ENCODE results near the gene RPL28. TPM values are rescaled to one million over a fixed set of nuclear protein-coding genes. Genes with fewer than 3 reads are reported as not detected.
A peak's percentile ranks its signal among the peaks of the same experiment; 100 is the strongest.

The RPL28 gene
- total and polyA plus RNA-seq, 4 donors = 116 to 535 (median 164) TPM

DNA sequence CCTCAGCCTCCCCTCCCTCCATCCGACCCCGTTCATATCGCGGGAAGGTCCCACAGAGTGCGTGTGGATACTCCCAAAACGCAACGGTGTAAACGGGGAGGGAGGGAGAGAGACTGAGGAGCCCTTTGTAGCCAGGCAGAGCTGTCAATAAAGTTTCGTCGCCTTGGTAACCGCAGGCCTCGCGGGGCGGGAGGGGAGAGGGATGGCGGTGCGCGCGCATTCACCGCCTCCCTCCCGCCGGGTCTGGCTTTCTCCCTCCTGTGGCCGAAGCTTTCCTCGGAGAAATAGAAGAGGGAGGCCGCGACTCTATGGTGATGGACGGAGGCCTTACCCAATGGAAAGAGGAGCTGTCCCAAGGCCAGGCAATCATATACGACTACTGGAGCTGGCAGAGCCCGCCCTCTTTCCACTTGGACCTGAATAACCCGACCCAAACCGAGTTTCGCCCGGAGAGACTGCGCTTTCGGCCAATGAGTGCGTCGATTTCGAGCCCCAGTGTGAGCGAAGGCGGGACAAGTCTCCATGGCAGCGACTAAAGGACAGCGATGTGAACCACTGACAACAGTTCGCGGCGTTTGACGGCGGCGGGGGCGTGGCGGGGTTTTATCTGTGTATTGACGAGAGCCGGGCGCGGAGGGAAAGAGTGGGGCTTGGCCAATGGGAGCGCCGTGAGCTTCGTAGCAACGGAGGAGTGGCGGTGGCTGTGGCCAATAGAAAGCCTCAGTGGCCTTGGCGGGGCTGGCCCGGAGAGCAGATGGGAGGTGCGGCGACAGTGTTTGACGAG, 46.4 kb upstream of the RPL28 start, which contains the start of gene KMT5C:
Gene KMT5C (plus strand): TSS at position 772 of the 784 bp plus-strand sequence. CDS start 2,061 bp downstream, outside the sequence.
- peak; percentile 100 for DNase-seq (ENCODE audit: low spot score)
- Histone ChIP-seq H3K9me3 (ENCODE audit: control insufficient read depth in 4 of 4, low read length in 3 of 4) (no peaks in the 10 kb centered on the region), H3K4me3 (ENCODE audit: low read depth in 1 of 3, low read length in 3 of 3) (peak within 1 kb of the TSS; percentile 45 to 75 (median 74)), H3K9ac (ENCODE audit: low read depth in 1 of 2, low read length in 2 of 2) (peak within 1 kb of the TSS; percentile 83 to 95), H3K27me3 (ENCODE audit: control insufficient read depth in 4 of 4, insufficient read depth in 4 of 4, low read length in 3 of 4) (no peaks in the 10 kb centered on the region), H3K4me1 (ENCODE audit: control insufficient read depth in 4 of 4, insufficient read depth in 4 of 4, low read length in 3 of 4) (peaks cover 8 to 18% (median 11%) of the 10 kb centered on the region in 4 donors), H3K36me3 (ENCODE audit: control insufficient read depth in 4 of 4, insufficient read depth in 3 of 4, low read depth in 1 of 4, low read length in 3 of 4) (peaks cover 0 to 8% (median 1%) of the 10 kb centered on the region in 4 donors), H3K27ac (ENCODE audit: low read depth in 1 of 2, low read length in 2 of 2) (peak within 1 kb of the TSS; percentile 76 to 91)
- WGBS = under 1% methylated on average over 63 of the region's 63 CpGs
- TF ChIP-seq RAD21 (IDR thresholded peaks at IDR 0.05) = peak in 1 of 2 donors; percentile 60
- peak in 1 of 2 donors; percentile 8 for TF ChIP-seq JUND (IDR thresholded peaks at IDR 0.05)
- peak; percentile 89 to 94 for TF ChIP-seq RXRA (IDR thresholded peaks at IDR 0.05)
- TF ChIP-seq, protein P1, sequence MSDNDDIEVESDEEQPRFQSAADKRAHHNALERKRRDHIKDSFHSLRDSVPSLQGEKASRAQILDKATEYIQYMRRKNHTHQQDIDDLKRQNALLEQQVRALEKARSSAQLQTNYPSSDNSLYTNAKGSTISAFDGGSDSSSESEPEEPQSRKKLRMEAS (IDR thresholded peaks at IDR 0.05) = no peak
- peak in 1 of 2 donors; percentile 65 for TF ChIP-seq GABPA (IDR thresholded peaks at IDR 0.05 in 1 of 2, conservative IDR thresholded peaks at IDR 0.05 in 1 of 2)
- TF ChIP-seq FOXA2 (IDR thresholded peaks at IDR 0.05) = peak; percentile 34
- TF ChIP-seq, protein P2, sequence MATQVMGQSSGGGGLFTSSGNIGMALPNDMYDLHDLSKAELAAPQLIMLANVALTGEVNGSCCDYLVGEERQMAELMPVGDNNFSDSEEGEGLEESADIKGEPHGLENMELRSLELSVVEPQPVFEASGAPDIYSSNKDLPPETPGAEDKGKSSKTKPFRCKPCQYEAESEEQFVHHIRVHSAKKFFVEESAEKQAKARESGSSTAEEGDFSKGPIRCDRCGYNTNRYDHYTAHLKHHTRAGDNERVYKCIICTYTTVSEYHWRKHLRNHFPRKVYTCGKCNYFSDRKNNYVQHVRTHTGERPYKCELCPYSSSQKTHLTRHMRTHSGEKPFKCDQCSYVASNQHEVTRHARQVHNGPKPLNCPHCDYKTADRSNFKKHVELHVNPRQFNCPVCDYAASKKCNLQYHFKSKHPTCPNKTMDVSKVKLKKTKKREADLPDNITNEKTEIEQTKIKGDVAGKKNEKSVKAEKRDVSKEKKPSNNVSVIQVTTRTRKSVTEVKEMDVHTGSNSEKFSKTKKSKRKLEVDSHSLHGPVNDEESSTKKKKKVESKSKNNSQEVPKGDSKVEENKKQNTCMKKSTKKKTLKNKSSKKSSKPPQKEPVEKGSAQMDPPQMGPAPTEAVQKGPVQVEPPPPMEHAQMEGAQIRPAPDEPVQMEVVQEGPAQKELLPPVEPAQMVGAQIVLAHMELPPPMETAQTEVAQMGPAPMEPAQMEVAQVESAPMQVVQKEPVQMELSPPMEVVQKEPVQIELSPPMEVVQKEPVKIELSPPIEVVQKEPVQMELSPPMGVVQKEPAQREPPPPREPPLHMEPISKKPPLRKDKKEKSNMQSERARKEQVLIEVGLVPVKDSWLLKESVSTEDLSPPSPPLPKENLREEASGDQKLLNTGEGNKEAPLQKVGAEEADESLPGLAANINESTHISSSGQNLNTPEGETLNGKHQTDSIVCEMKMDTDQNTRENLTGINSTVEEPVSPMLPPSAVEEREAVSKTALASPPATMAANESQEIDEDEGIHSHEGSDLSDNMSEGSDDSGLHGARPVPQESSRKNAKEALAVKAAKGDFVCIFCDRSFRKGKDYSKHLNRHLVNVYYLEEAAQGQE (IDR thresholded peaks at IDR 0.05) = peak; percentile 18
- TF ChIP-seq NR2F2 (IDR thresholded peaks at IDR 0.05) = peak; percentile 39
- TF ChIP-seq, protein P3, sequence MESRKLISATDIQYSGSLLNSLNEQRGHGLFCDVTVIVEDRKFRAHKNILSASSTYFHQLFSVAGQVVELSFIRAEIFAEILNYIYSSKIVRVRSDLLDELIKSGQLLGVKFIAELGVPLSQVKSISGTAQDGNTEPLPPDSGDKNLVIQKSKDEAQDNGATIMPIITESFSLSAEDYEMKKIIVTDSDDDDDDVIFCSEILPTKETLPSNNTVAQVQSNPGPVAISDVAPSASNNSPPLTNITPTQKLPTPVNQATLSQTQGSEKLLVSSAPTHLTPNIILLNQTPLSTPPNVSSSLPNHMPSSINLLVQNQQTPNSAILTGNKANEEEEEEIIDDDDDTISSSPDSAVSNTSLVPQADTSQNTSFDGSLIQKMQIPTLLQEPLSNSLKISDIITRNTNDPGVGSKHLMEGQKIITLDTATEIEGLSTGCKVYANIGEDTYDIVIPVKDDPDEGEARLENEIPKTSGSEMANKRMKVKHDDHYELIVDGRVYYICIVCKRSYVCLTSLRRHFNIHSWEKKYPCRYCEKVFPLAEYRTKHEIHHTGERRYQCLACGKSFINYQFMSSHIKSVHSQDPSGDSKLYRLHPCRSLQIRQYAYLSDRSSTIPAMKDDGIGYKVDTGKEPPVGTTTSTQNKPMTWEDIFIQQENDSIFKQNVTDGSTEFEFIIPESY (IDR thresholded peaks at IDR 0.05) = no peak
- TF ChIP-seq, protein P4, sequence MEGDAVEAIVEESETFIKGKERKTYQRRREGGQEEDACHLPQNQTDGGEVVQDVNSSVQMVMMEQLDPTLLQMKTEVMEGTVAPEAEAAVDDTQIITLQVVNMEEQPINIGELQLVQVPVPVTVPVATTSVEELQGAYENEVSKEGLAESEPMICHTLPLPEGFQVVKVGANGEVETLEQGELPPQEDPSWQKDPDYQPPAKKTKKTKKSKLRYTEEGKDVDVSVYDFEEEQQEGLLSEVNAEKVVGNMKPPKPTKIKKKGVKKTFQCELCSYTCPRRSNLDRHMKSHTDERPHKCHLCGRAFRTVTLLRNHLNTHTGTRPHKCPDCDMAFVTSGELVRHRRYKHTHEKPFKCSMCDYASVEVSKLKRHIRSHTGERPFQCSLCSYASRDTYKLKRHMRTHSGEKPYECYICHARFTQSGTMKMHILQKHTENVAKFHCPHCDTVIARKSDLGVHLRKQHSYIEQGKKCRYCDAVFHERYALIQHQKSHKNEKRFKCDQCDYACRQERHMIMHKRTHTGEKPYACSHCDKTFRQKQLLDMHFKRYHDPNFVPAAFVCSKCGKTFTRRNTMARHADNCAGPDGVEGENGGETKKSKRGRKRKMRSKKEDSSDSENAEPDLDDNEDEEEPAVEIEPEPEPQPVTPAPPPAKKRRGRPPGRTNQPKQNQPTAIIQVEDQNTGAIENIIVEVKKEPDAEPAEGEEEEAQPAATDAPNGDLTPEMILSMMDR (IDR thresholded peaks at IDR 0.05; ENCODE audit: low read depth, low read length, missing input control) = peak; percentile 56
- TF ChIP-seq YY1 (IDR thresholded peaks at IDR 0.05) = peak; percentile 63
- TF ChIP-seq FOXA1 (IDR thresholded peaks at IDR 0.05) = peak; percentile 4
- TF ChIP-seq HNF4A (conservative IDR thresholded peaks at IDR 0.05) = no peak
- no peak for TF ChIP-seq HNF4G (IDR thresholded peaks at IDR 0.05)
- TF ChIP-seq, protein P5, sequence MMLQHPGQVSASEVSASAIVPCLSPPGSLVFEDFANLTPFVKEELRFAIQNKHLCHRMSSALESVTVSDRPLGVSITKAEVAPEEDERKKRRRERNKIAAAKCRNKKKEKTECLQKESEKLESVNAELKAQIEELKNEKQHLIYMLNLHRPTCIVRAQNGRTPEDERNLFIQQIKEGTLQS (IDR thresholded peaks at IDR 0.05) = no peak
- TF ChIP-seq EGR1 (IDR thresholded peaks at IDR 0.05; ENCODE audit: low read depth in 2 of 2) = peak in 1 of 2 donors; percentile 83
- peak; percentile 100 for TF ChIP-seq SP1 (IDR thresholded peaks at IDR 0.05)
- TF ChIP-seq TAF1 (conservative IDR thresholded peaks at IDR 0.05) = no peak

Data from liver (tissue), 9 donors.